H9 (cell line): ENCODE measurements around the gene TLX2. TPM values are rescaled to one million over a fixed set of nuclear protein-coding genes. Genes with fewer than 3 reads are reported as not detected.

ENCODE experiments used
- DNase-seq: peaks from one replicate; pipeline ENCODE4 v3.0.0-alpha.2; 2017
- H2AFZ ChIP-seq: one replicate; pipeline ENCODE4 v1.6.1; 2013; ENCODE audit warnings: mild to moderate bottlenecking, low read length, control low read depth, moderate library complexity
- H2AK5ac ChIP-seq: 2 replicates; pipeline ENCODE4 v1.6.1; 2013; ENCODE audit warnings: low read length, control low read depth, mixed read lengths; ENCODE audit not compliant: insufficient read length
- H2BK120ac ChIP-seq: one replicate; pipeline ENCODE4 v1.6.1; 2013; ENCODE audit warnings: low read depth, mild to moderate bottlenecking, low read length, control low read depth, inconsistent platforms; ENCODE audit not compliant: poor library complexity, severe bottlenecking
- H2BK12ac ChIP-seq: 2 replicates; pipeline ENCODE4 v1.6.1; 2013; ENCODE audit warnings: low read length, control low read depth, mixed read lengths, low read depth; ENCODE audit not compliant: insufficient read length
- H2BK15ac ChIP-seq: 2 replicates; pipeline ENCODE4 v1.6.1; 2013; ENCODE audit warnings: low read depth, low read length, control low read depth
- H2BK20ac ChIP-seq: one replicate; pipeline ENCODE4 v1.6.1; 2013; ENCODE audit warnings: low read depth, mild to moderate bottlenecking, low read length, control low read depth, inconsistent platforms; ENCODE audit not compliant: poor library complexity, severe bottlenecking
- H2BK5ac ChIP-seq: 2 replicates; pipeline ENCODE4 v1.6.1; 2013; ENCODE audit warnings: low read length, control low read depth, mixed read lengths; ENCODE audit not compliant: insufficient read length
- H3K14ac ChIP-seq: 2 replicates; pipeline ENCODE4 v1.6.1; 2013; ENCODE audit warnings: low read length, control low read depth; ENCODE audit not compliant: insufficient read depth
- H3K18ac ChIP-seq: 2 replicates; pipeline ENCODE4 v1.6.1; 2013; ENCODE audit warnings: low read depth, mild to moderate bottlenecking, mixed read lengths, low read length, control low read depth; ENCODE audit not compliant: insufficient read length
- H3K23ac ChIP-seq: 2 replicates; pipeline ENCODE4 v1.6.1; 2013; ENCODE audit warnings: low read length, control low read depth, mixed read lengths, low read depth; ENCODE audit not compliant: insufficient read length
- H3K23me2 ChIP-seq: 2 replicates; pipeline ENCODE4 v1.6.1; 2013; ENCODE audit warnings: low read depth, mild to moderate bottlenecking, mixed read lengths, low read length, control low read depth; ENCODE audit not compliant: insufficient read length, poor library complexity, severe bottlenecking
- H3K27ac ChIP-seq: 2 replicates; pipeline ENCODE4 v1.5.1; 2013; ENCODE audit warnings: low read length, control low read depth, mixed read lengths, low read depth; ENCODE audit not compliant: insufficient read length
- H3K27me3 ChIP-seq: 2 replicates; pipeline ENCODE4 v1.6.1; 2013; ENCODE audit warnings: low read length, control low read depth, inconsistent platforms; ENCODE audit not compliant: insufficient read depth
- H3K4ac ChIP-seq: 2 replicates; pipeline ENCODE4 v1.6.1; 2013; ENCODE audit warnings: low read depth, mild to moderate bottlenecking, control low read depth, inconsistent platforms, low read length, moderate library complexity
- H3K4me1 ChIP-seq: 2 replicates; pipeline ENCODE4 v1.6.1; 2013; ENCODE audit warnings: low read length, control low read depth, inconsistent platforms; ENCODE audit not compliant: insufficient read depth
- H3K4me2 ChIP-seq: 2 replicates; pipeline ENCODE4 v1.6.1; 2013; ENCODE audit warnings: low read length, control low read depth, mixed read lengths; ENCODE audit not compliant: insufficient read length, insufficient read depth
- H3K56ac ChIP-seq: 2 replicates; pipeline ENCODE4 v1.6.1; 2013; ENCODE audit warnings: low read depth, mild to moderate bottlenecking, mixed read lengths, low read length, control low read depth; ENCODE audit not compliant: insufficient read length
- H3K79me1 ChIP-seq: 2 replicates; pipeline ENCODE4 v1.6.1; 2013; ENCODE audit warnings: low read depth, mild to moderate bottlenecking, moderate library complexity, low read length, control low read depth, inconsistent platforms; ENCODE audit not compliant: insufficient read depth, poor library complexity, severe bottlenecking
- H3K79me2 ChIP-seq: 2 replicates; pipeline ENCODE4 v1.6.1; 2013; ENCODE audit warnings: low read length, control low read depth, inconsistent platforms; ENCODE audit not compliant: insufficient read depth
- H3K9ac ChIP-seq: 2 replicates; pipeline ENCODE4 v1.6.1; 2013; ENCODE audit warnings: low read length, control low read depth, mixed read lengths; ENCODE audit not compliant: insufficient read length; ENCODE audit errors: extremely low read depth
- H3K9me3 ChIP-seq: one replicate; pipeline ENCODE4 v1.6.1; 2013; ENCODE audit warnings: low read depth, low read length, inconsistent platforms; ENCODE audit not compliant: control insufficient read depth
- H3T11ph ChIP-seq: one replicate; pipeline ENCODE4 v1.6.1; 2013; ENCODE audit warnings: mild to moderate bottlenecking, low read length, control low read depth, inconsistent platforms
- H4K20me1 ChIP-seq: one replicate; pipeline ENCODE4 v1.6.1; 2013; ENCODE audit not compliant: control insufficient read depth, insufficient read length, insufficient read depth
- H4K5ac ChIP-seq: 2 replicates; pipeline ENCODE4 v1.6.1; 2013; ENCODE audit warnings: low read depth, mild to moderate bottlenecking, mixed read lengths, low read length, control low read depth; ENCODE audit not compliant: insufficient read length
- H4K8ac ChIP-seq: replicated peaks from 2 replicates; pipeline ENCODE4 v1.6.1; 2013; ENCODE audit warnings: low read length, control low read depth, mixed read lengths, low read depth; ENCODE audit not compliant: insufficient read length
- H4K91ac ChIP-seq: 2 replicates; pipeline ENCODE4 v1.6.1; 2013; ENCODE audit warnings: low read depth, mild to moderate bottlenecking, moderate library complexity, mixed read lengths, low read length, control low read depth; ENCODE audit not compliant: insufficient read length
- H3K27ac Mint-ChIP-seq, 3 experiments: 2 replicates in 2 of 3; 3 replicates in 1 of 3; pipeline ENCODE4 v1.8.0; 2020 to 2021; ENCODE audit warnings: mixed read lengths in 3 of 3, mild to moderate bottlenecking in 1 of 3, moderate library complexity in 1 of 3
- H3K27me3 Mint-ChIP-seq: 2 replicates; pipeline ENCODE4 v1.8.0; 2021; ENCODE audit warnings: low read depth, mild to moderate bottlenecking, moderate library complexity, mixed read lengths
- H3K36me3 Mint-ChIP-seq, 3 experiments: 2 replicates in 2 of 3; 3 replicates in 1 of 3; pipeline ENCODE4 v1.8.0; 2020 to 2021; ENCODE audit warnings: low read depth in 3 of 3, mixed read lengths in 3 of 3; ENCODE audit not compliant: insufficient read depth in 1 of 3
- H3K4me1 Mint-ChIP-seq, 2 experiments: 2 replicates each; pipeline ENCODE4 v1.8.0; 2020; ENCODE audit warnings: mixed read lengths in 2 of 2
- H3K4me3 Mint-ChIP-seq, 2 experiments: 2 replicates in 1 of 2; 3 replicates in 1 of 2; pipeline ENCODE4 v1.8.0; 2020 to 2021; ENCODE audit warnings: mild to moderate bottlenecking in 2 of 2, mixed read lengths in 2 of 2, moderate library complexity in 1 of 2
- H3K9me3 Mint-ChIP-seq, 2 experiments: 2 replicates in 1 of 2; 3 replicates in 1 of 2; pipeline ENCODE4 v1.8.0; 2020; ENCODE audit warnings: mild to moderate bottlenecking in 2 of 2, mixed read lengths in 2 of 2, moderate library complexity in 1 of 2
- CTCF ChIP-seq: fragments of 200-600 bp; sonication (generic); conservative IDR thresholded peaks from 3 replicates; pipeline ENCODE4 v1.8.0; 2021; ENCODE audit warnings: antibody characterized with exemption, mild to moderate bottlenecking
- WGBS: extraction: QIAGEN DNeasy Blood & Tissue Kit; methylation state at CpG from one replicate; pipeline ENCODE4 v1.1.7; 2013; ENCODE audit warnings: missing lambda C conversion rate, low lambda C conversion rate, mixed read lengths; ENCODE audit not compliant: insufficient read length; ENCODE audit errors: extremely low coverage; 5-methylcytosine and 5-hydroxymethylcytosine counted together
- total RNA-seq: library from RNA; stranded (reverse); gene quantifications from 2 replicates; pipeline ENCODE4 v1.2.1, GENCODE V29; 2021

TLX2 gene
- total RNA-seq, 1 experiment from 2014 or later = 0.20 TPM

GRCh38 chr2:74515271-74515980 is 1.2 kb downstream of the TLX2 start:
- Histone ChIP-seq H2BK20ac (no peak overlapping the region), H3K27ac (no peak overlapping the region), H3K79me2 (no peaks in the 10 kb centered on the region), H2BK120ac (no peak overlapping the region), H4K5ac (no peak overlapping the region), H3K9me3 (no peaks in the 10 kb centered on the region), H3K4me2 (peak overlapping the region; percentile 49), H2AK5ac (no peak overlapping the region), H3K18ac (no peak overlapping the region), H3K4me1 (no peaks in the 10 kb centered on the region), H4K20me1 (no peaks in the 10 kb centered on the region), H2BK15ac (no peak overlapping the region), H2BK12ac (no peak overlapping the region), H3K79me1 (no peaks in the 10 kb centered on the region), H3K9ac (no peak overlapping the region), H2AFZ (no peak overlapping the region), H3K23ac (no peak overlapping the region), H3K27me3 (peaks cover 86% of the 10 kb centered on the region), H3T11ph (no peak overlapping the region), H2BK5ac (no peak overlapping the region), H3K4ac (no peak overlapping the region), H4K91ac (no peak overlapping the region), H3K14ac (no peak overlapping the region), H3K56ac (no peak overlapping the region), H4K8ac (no peak overlapping the region), H3K23me2 (peaks cover 19% of the 10 kb centered on the region)
- peak overlapping the region; percentile 51 to 78 for H3K4me3 Mint-ChIP-seq
- peaks cover 98% of the 10 kb centered on the region for H3K27me3 Mint-ChIP-seq
- no CpG with 5 or more reads among the region's 60 CpGs for WGBS
- DNase-seq = peak; percentile 78
- H3K27ac Mint-ChIP-seq = no peak overlapping the region
- H3K36me3 Mint-ChIP-seq = peaks cover 5 to 8% (median 6%) of the 10 kb centered on the region in 3 experiments; a peak in 6 of 7 replicates
- H3K9me3 Mint-ChIP-seq = peaks cover 13 to 17% of the 10 kb centered on the region in 2 experiments
- H3K4me1 Mint-ChIP-seq = peaks cover 12 to 14% of the 10 kb centered on the region in 2 experiments
- no peak for TF ChIP-seq CTCF
